GM19328 (cell line): ENCODE measurements around the gene CSMD2.

Experiments used
- ATAC-seq: cut with Tn5 transposase; IDR thresholded peaks from one replicate; pipeline ENCODE4 v1.9.1; 2021; ENCODE audit warnings: mild to moderate bottlenecking, moderate library complexity; ENCODE audit not compliant: unreplicated experiment

Gene CSMD2

GRCh38 chr1:33657833-33658232 is 507.2 kb downstream of the CSMD2 start:
- ATAC-seq = no peak

GRCh38 chr1:33656467-33657005 is 508.5 kb downstream of the CSMD2 start:
- no peak for ATAC-seq

- ATAC-seq = no peak
Measured at GRCh38 chr1:33655496-33655895, 509.5 kb downstream of the CSMD2 start.

GRCh38 chr1:33654267-33654834 is 510.7 kb downstream of the CSMD2 start:
- ATAC-seq = no peak

GRCh38 chr1:33653226-33653625 is 511.8 kb downstream of the CSMD2 start:
- ATAC-seq = no peak

GRCh38 chr1:33650708-33651107 is 514.3 kb downstream of the CSMD2 start:
- no peak for ATAC-seq

GRCh38 chr1:33649759-33650158 is 515.3 kb downstream of the CSMD2 start:
- ATAC-seq = no peak

- ATAC-seq = no peak
Measured at GRCh38 chr1:33643216-33643615, 521.8 kb downstream of the CSMD2 start.

- ATAC-seq = no peak
Measured at GRCh38 chr1:33641104-33641830, 523.8 kb downstream of the CSMD2 start.

GRCh38 chr1:33640114-33640660 is 524.8 kb downstream of the CSMD2 start:
- ATAC-seq = no peak

GRCh38 chr1:33637846-33638440 is 527.1 kb downstream of the CSMD2 start:
- no peak for ATAC-seq

GRCh38 chr1:33636209-33636608 is 528.8 kb downstream of the CSMD2 start:
- ATAC-seq = no peak

- no peak for ATAC-seq
Measured at GRCh38 chr1:33635336-33636012, 529.6 kb downstream of the CSMD2 start.

GRCh38 chr1:33634806-33635205 is 530.2 kb downstream of the CSMD2 start:
- no peak for ATAC-seq

- no peak for ATAC-seq
Measured at GRCh38 chr1:33634143-33634542, 530.9 kb downstream of the CSMD2 start.

GRCh38 chr1:33633019-33633801 is 531.8 kb downstream of the CSMD2 start:
- ATAC-seq = no peak

GRCh38 chr1:33630686-33631085 is 534.3 kb downstream of the CSMD2 start:
- ATAC-seq = no peak

- ATAC-seq = no peak
Measured at GRCh38 chr1:33626801-33627200, 538.2 kb downstream of the CSMD2 start.

GRCh38 chr1:33624991-33625870 is 539.8 kb downstream of the CSMD2 start:
- no peak for ATAC-seq
